Measurements from ENCODE around the gene VIPR2.
A peak's percentile ranks its signal among the peaks of the same experiment; 100 is the strongest.
"Not testable (repeated sequence)": the region's sequence is repeated elsewhere in the genome, so short reads cannot be mapped to it uniquely, and the experiment has no call there.

VIPR2 gene

GRCh38 chr7:159086301-159086925 is 58.3 kb downstream of the VIPR2 start:
- DNase-seq = peak; percentile 2

- peak; percentile 27 for DNase-seq
Observed at GRCh38 chr7:159084069-159084801, 60.4 kb downstream of the VIPR2 start.

GRCh38 chr7:159083698-159084068 is 61.0 kb downstream of the VIPR2 start:
- no peak for DNase-seq

GRCh38 chr7:159083001-159083697 is 61.5 kb downstream of the VIPR2 start:
- peak; percentile 21 for DNase-seq

GRCh38 chr7:159082075-159082474 is 62.6 kb downstream of the VIPR2 start:
- DNase-seq = not testable (repeated sequence)

- no peak for DNase-seq
Observed at GRCh38 chr7:159078911-159079270, 65.8 kb downstream of the VIPR2 start.

- DNase-seq = no peak
Observed at GRCh38 chr7:159078193-159078910, 66.3 kb downstream of the VIPR2 start.

GRCh38 chr7:159076333-159076732 is 68.3 kb downstream of the VIPR2 start:
- DNase-seq = no peak

GRCh38 chr7:159075563-159076238 is 69.0 kb downstream of the VIPR2 start:
- no peak for DNase-seq

- no peak for DNase-seq
Observed at GRCh38 chr7:159071260-159071659, 73.4 kb downstream of the VIPR2 start.

GRCh38 chr7:159070431-159071148 is 74.1 kb downstream of the VIPR2 start:
- no peak for DNase-seq

- no peak for DNase-seq
Observed at GRCh38 chr7:159068893-159069448, 75.7 kb downstream of the VIPR2 start.

- DNase-seq = no peak
Observed at GRCh38 chr7:159068488-159068811, 76.2 kb downstream of the VIPR2 start.

GRCh38 chr7:159067576-159068487 is 76.8 kb downstream of the VIPR2 start:
- no peak for DNase-seq

GRCh38 chr7:159066816-159067575 is 77.7 kb downstream of the VIPR2 start:
- DNase-seq = no peak

GRCh38 chr7:159065852-159066480 is 78.7 kb downstream of the VIPR2 start:
- no peak for DNase-seq

- DNase-seq = peak; percentile 18
Observed at GRCh38 chr7:159064816-159065510, 79.7 kb downstream of the VIPR2 start.

- peak; percentile 18 for DNase-seq
Observed at GRCh38 chr7:159064121-159064815, 80.4 kb downstream of the VIPR2 start.

Data from activated CD4-positive, CD25-positive, alpha-beta regulatory T cell treated with anti-CD3 and anti-CD28 coated beads, Interleukin-2, amount 50 U/mL, for 72 hours (primary cell).